BJ (cell line): ENCODE results near the gene LOC101059915.
A peak's percentile ranks its signal among the peaks of the same experiment; 100 is the strongest.
"Not testable (repeated sequence)": the region's sequence is repeated elsewhere in the genome, so short reads cannot be mapped to it uniquely, and the experiment has no call there.

Experiments used
- CTCF ChIA-PET: fragments of 350-600 bp; formaldehyde crosslinking; extraction: SDS; loops from one replicate; lab custom pipeline; 2021; ENCODE audit warnings: antibody characterized with exemption, inconsistent platforms; lab: Yijun Ruan, JAX
- POLR2A ChIA-PET: fragments of 300-600 bp; sonication (Branson Sonifier 250); formaldehyde crosslinking; extraction: SDS; loops from one replicate; lab custom pipeline; 2021; ENCODE audit warnings: antibody characterized with exemption; lab: Charles Lee
- DNase-seq: peaks from one replicate; pipeline ENCODE4 v3.0.0-alpha.2; 2011; ENCODE audit warnings: low read depth
- H3K27me3 ChIP-seq: 2 replicates; pipeline ENCODE4 v1.6.0; 2011; ENCODE audit warnings: low read length; ENCODE audit not compliant: control insufficient read depth, insufficient read depth
- H3K36me3 ChIP-seq: 2 replicates; pipeline ENCODE4 v1.5.1; 2011; ENCODE audit warnings: low read length; ENCODE audit not compliant: control insufficient read depth, insufficient read depth
- H3K4me3 ChIP-seq: 2 replicates; pipeline ENCODE4 v1.5.1; 2011; ENCODE audit warnings: low read depth, mild to moderate bottlenecking, control low read depth, low read length
- CTCF ChIP-seq: IDR thresholded peaks from 2 replicates; pipeline ENCODE4 v1.5.1; 2011; ENCODE audit warnings: low read depth, mild to moderate bottlenecking, control low read depth, inconsistent platforms, low read length, moderate library complexity; ENCODE audit not compliant: insufficient read depth

Gene LOC101059915

GRCh38 chrX:71669492-71669891 lies 2.1 kb downstream of the LOC101059915 start:
- no peak for DNase-seq
- Histone ChIP-seq H3K4me3 (no peak overlapping the region), H3K27me3 (no peaks in the 10 kb centered on the region), H3K36me3 (no peaks in the 10 kb centered on the region)
- CTCF ChIA-PET, result no interaction called here
- POLR2A ChIA-PET, result no interaction called here
- no peak for TF ChIP-seq CTCF

- 0 out of 2 replicates have a peak, but pooled peaks have one; percentile 9 for TF ChIP-seq CTCF
- CTCF ChIA-PET, H3K36me3 ChIP-seq, H3K27me3 ChIP-seq, DNase-seq, POLR2A ChIA-PET, H3K4me3 ChIP-seq: not testable (repeated sequence)
These were observed 2.6 kb downstream of the LOC101059915 start for GRCh38 chrX:71669947-71670346.

GRCh38 chrX:71671043-71671780 lies 3.9 kb downstream of the LOC101059915 start:
- DNase-seq, result no peak
- Histone ChIP-seq H3K4me3 (no peak overlapping the region), H3K27me3 (no peaks in the 10 kb centered on the region), H3K36me3 (no peaks in the 10 kb centered on the region)
- ChIA-PET CTCF (no interaction called here), POLR2A (no interaction called here)
- no peak for TF ChIP-seq CTCF

GRCh38 chrX:71671938-71672337 lies 4.6 kb downstream of the LOC101059915 start:
- H3K4me3 ChIP-seq, result no peak overlapping the region
- CTCF ChIA-PET, result no interaction called here
- no peaks in the 10 kb centered on the region for H3K27me3 ChIP-seq
- H3K36me3 ChIP-seq, result no peaks in the 10 kb centered on the region
- TF ChIP-seq CTCF, result no peak
- POLR2A ChIA-PET, result no interaction called here
- DNase-seq, result no peak

- H3K36me3 ChIP-seq, H3K4me3 ChIP-seq, H3K27me3 ChIP-seq, CTCF ChIA-PET, DNase-seq, POLR2A ChIA-PET: not testable (repeated sequence)
These were observed 8.3 kb downstream of the LOC101059915 start for GRCh38 chrX:71675636-71676035.

- DNase-seq, H3K27me3 ChIP-seq, H3K36me3 ChIP-seq, POLR2A ChIA-PET, H3K4me3 ChIP-seq, CTCF ChIA-PET: not testable (repeated sequence)
These were observed 8.9 kb downstream of the LOC101059915 start for GRCh38 chrX:71676068-71676795.

- H3K4me3 ChIP-seq, DNase-seq, H3K27me3 ChIP-seq, CTCF ChIA-PET, H3K36me3 ChIP-seq, POLR2A ChIA-PET: not testable (repeated sequence)
These were observed 9.8 kb downstream of the LOC101059915 start for GRCh38 chrX:71677195-71677594.
